Measurements from ENCODE around the gene CDK12.

CDK12 gene

GRCh38 chr17:39549747-39550573, 88.7 kb downstream of the CDK12 start:
- DNase-seq, result no peak

GRCh38 chr17:39551879-39552278, 90.6 kb downstream of the CDK12 start:
- DNase-seq, result no peak

- no peak for DNase-seq
These were observed 92.2 kb downstream of the CDK12 start for GRCh38 chr17:39553341-39553945.

GRCh38 chr17:39555368-39555767, 94.1 kb downstream of the CDK12 start:
- no peak for DNase-seq

- DNase-seq, result no peak
These were observed 95.1 kb downstream of the CDK12 start for GRCh38 chr17:39556423-39556822.

- no peak for DNase-seq
These were observed 101.1 kb downstream of the CDK12 start for GRCh38 chr17:39562395-39562794.

- DNase-seq, result no peak
These were observed 101.7 kb downstream of the CDK12 start for GRCh38 chr17:39562976-39563375.

GRCh38 chr17:39563476-39563875, 102.2 kb downstream of the CDK12 start:
- no peak for DNase-seq

GRCh38 chr17:39564211-39564848, 103.0 kb downstream of the CDK12 start:
- DNase-seq, result no peak

GRCh38 chr17:39566094-39566850, 105.0 kb downstream of the CDK12 start:
- DNase-seq, result no peak

GRCh38 chr17:39568702-39569101, 107.4 kb downstream of the CDK12 start:
- no peak for DNase-seq

- DNase-seq, result peak; percentile 63 to 73
These were observed 107.8 kb downstream of the CDK12 start for GRCh38 chr17:39569126-39569525.

GRCh38 chr17:39572121-39572520, 110.8 kb downstream of the CDK12 start:
- DNase-seq, result no peak

- DNase-seq, result peak; percentile 42 to 51
These were observed 112.4 kb downstream of the CDK12 start for GRCh38 chr17:39573447-39574298.

- no peak for DNase-seq
These were observed 114.9 kb downstream of the CDK12 start for GRCh38 chr17:39576187-39576586.

- DNase-seq, result no peak
These were observed 117.0 kb downstream of the CDK12 start for GRCh38 chr17:39578272-39578671.

GRCh38 chr17:39579318-39580081, 118.2 kb downstream of the CDK12 start:
- no peak for DNase-seq

- DNase-seq, result no peak
These were observed 118.8 kb downstream of the CDK12 start for GRCh38 chr17:39580082-39580468.

GRCh38 chr17:39581071-39581758, 119.9 kb downstream of the CDK12 start:
- DNase-seq, result no peak

- no peak for DNase-seq
These were observed 120.4 kb downstream of the CDK12 start for GRCh38 chr17:39581759-39582085.

GRCh38 chr17:39582658-39583057, 121.4 kb downstream of the CDK12 start:
- no peak for DNase-seq

Data from inflammatory macrophage (primary cell).